NCI-H510A (cell line): ENCODE results near the gene SORBS1.
A peak's percentile ranks its signal among the peaks of the same experiment; 100 is the strongest.

Experiments used
- DNase-seq: peaks from one replicate; lab custom pipeline; 2025; lab: John Stamatoyannopoulos, UW

Gene SORBS1

GRCh38 chr10:95565336-95565735 is 4.2 kb upstream of the SORBS1 start:
- no peak for DNase-seq

GRCh38 chr10:95564291-95564690 is 3.1 kb upstream of the SORBS1 start:
- DNase-seq: no peak

- no peak for DNase-seq
Observed at GRCh38 chr10:95562341-95562965, 1.3 kb upstream of the SORBS1 start.

- DNase-seq: no peak
Observed at GRCh38 chr10:95561864-95562177, 650 bp upstream of the SORBS1 start.

GRCh38 chr10:95560278-95561176 is 644 bp downstream of the SORBS1 start:
- DNase-seq: peak; percentile 63

GRCh38 chr10:95559896-95560277 is 1.3 kb downstream of the SORBS1 start:
- no peak for DNase-seq

- DNase-seq: no peak
Observed at GRCh38 chr10:95559471-95559870, 1.7 kb downstream of the SORBS1 start.

- no peak for DNase-seq
Observed at GRCh38 chr10:95558593-95559320, 2.4 kb downstream of the SORBS1 start.

GRCh38 chr10:95556994-95557767 is 4.0 kb downstream of the SORBS1 start:
- DNase-seq: no peak

GRCh38 chr10:95553674-95554073 is 7.5 kb downstream of the SORBS1 start:
- no peak for DNase-seq

- DNase-seq: no peak
Observed at GRCh38 chr10:95552679-95553342, 8.4 kb downstream of the SORBS1 start.

GRCh38 chr10:95550073-95550672 is 11.0 kb downstream of the SORBS1 start:
- no peak for DNase-seq

GRCh38 chr10:95547791-95548435 is 13.3 kb downstream of the SORBS1 start:
- DNase-seq: no peak

GRCh38 chr10:95547197-95547596 is 14.0 kb downstream of the SORBS1 start:
- no peak for DNase-seq

GRCh38 chr10:95545981-95546380 is 15.2 kb downstream of the SORBS1 start:
- no peak for DNase-seq

GRCh38 chr10:95544783-95545500 is 16.2 kb downstream of the SORBS1 start:
- no peak for DNase-seq

- DNase-seq: no peak
Observed at GRCh38 chr10:95543459-95543858, 17.7 kb downstream of the SORBS1 start.

GRCh38 chr10:95542761-95543160 is 18.4 kb downstream of the SORBS1 start:
- no peak for DNase-seq

GRCh38 chr10:95542330-95542729 is 18.8 kb downstream of the SORBS1 start:
- DNase-seq: no peak

- DNase-seq: no peak
Observed at GRCh38 chr10:95540514-95541052, 20.6 kb downstream of the SORBS1 start.
